ENCODE results near the gene HEY2.
"Not testable (repeated sequence)": the region's sequence is repeated elsewhere in the genome, so short reads cannot be mapped to it uniquely, and the experiment has no call there.

HEY2 gene

GRCh38 chr6:125797886-125798444 is 48.5 kb downstream of the HEY2 start:
- DNase-seq: no peak

DNA sequence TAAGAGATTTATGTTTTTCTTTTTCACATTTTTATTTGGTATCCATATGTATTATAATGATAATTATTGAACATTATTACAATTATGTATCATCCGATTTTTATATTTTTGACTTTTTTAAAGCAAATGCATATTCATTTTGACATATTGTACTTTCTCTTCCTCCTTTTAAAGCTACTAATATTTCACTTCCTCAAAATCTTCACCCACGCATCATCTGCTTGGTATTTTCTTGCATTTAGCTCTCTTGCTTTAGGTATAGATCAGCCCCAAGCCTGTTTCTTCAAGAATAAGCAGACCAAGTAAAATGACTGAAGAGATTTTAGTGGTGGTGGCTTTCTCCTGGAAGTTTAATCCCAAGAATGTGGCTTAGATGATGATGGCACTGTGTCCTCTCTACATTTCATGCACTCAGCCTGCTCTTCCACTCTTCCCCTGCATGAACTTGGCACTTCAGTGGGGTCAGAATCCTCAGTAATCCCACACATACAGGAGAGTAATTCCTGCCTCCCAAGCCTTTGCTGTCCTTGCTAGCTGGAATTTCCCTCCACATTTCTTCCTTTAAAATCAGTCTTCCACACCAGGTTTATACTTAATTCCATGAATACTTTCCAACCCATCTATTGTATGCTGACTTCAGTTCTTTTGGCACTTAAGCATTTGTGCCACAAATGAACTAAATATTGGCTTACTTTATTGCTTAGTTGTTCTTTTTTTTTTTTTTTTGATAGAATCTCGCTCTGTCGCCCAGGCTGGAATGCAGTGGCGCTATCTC is 49.5 kb downstream of the HEY2 start:
- DNase-seq: peak; percentile 93

GRCh38 chr6:125802383-125802782 is 53.0 kb downstream of the HEY2 start:
- DNase-seq: no peak

- DNase-seq: peak; percentile 84
Measured at GRCh38 chr6:125802943-125803377, 53.5 kb downstream of the HEY2 start.

- no peak for DNase-seq
Measured at GRCh38 chr6:125804264-125804663, 54.8 kb downstream of the HEY2 start.

- DNase-seq: not testable (repeated sequence)
Measured at GRCh38 chr6:125804866-125805425, 55.5 kb downstream of the HEY2 start.

GRCh38 chr6:125806813-125807212 is 57.4 kb downstream of the HEY2 start:
- DNase-seq: no peak

- DNase-seq: no peak
Measured at GRCh38 chr6:125807293-125807692, 57.9 kb downstream of the HEY2 start.

DNA sequence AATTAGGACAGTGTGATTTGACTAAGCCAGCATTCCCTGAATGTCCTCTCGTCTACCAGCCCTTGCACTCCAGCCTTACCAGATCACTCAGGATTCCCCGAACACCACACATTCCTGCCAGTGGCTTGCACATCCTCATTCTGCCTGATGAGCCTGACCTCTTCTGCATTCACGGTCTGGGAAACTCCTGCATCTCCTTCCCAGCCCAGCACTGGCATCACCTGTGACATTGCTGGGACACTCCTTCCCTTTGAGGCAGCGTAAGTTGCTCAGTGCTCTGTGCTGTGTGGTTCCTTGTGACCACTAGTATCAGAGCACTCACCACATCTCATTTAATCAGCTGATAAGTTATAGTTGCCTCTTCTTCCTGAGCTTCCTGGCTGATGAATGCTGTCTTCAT is 58.6 kb downstream of the HEY2 start:
- DNase-seq: no peak

- no peak for DNase-seq
Measured at GRCh38 chr6:125808591-125808990, 59.2 kb downstream of the HEY2 start.

GRCh38 chr6:125809570-125810170 is 60.2 kb downstream of the HEY2 start:
- DNase-seq: peak; percentile 70

DNA sequence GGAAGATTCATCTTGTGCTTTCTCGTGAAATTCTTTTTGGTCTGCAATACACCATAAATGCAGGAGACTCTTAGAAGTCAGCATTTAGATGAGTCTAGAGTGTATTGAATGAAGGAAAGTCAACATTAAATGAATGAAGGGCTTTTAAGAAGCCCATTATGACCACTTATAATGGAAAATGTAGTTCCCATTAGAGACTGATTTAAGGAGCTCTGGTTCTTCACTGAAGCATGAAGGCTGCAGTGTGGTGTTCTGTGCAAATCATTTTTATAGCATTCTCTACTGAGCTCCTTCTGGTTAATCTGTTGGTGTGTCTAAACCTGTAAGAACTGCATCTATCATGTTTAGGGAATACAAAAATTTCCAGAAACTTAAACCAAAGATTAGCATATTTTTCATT is 61.0 kb downstream of the HEY2 start:
- DNase-seq: no peak

Measured in inflammatory macrophage treated with lipopolysaccharide for 4 hours (primary cell).